Dendritic cell treated with granulocyte-macrophage colony-stimulating factor and Interleukin-4, amounts not matched to agents 40 ng/mL and 50 ng/mL, for 4 days (primary cell): ENCODE results near the gene BCR.

Source experiments
- H3K27ac Mint-ChIP-seq: one replicate; pipeline ENCODE4 v1.8.0; 2022; ENCODE audit warnings: mild to moderate bottlenecking, mixed read lengths
- H3K27me3 Mint-ChIP-seq: one replicate; pipeline ENCODE4 v1.8.0; 2022; ENCODE audit warnings: mild to moderate bottlenecking, mixed read lengths
- H3K36me3 Mint-ChIP-seq: one replicate; pipeline ENCODE4 v1.8.0; 2022; ENCODE audit warnings: low read depth, mixed read lengths
- H3K4me1 Mint-ChIP-seq: one replicate; pipeline ENCODE4 v1.8.0; 2022; ENCODE audit warnings: low read depth, mixed read lengths
- H3K4me3 Mint-ChIP-seq: one replicate; pipeline ENCODE4 v1.8.0; 2022; ENCODE audit warnings: mild to moderate bottlenecking, moderate library complexity, mixed read lengths
- H3K9me3 Mint-ChIP-seq: one replicate; pipeline ENCODE4 v1.8.0; 2022; ENCODE audit warnings: mixed read lengths
- intact Hi-C: fragments of 100-400 bp; cut with micrococcal nuclease; formaldehyde crosslinking; loops from one replicate; pipeline ENCODE4 v1.15.0; 2022

The BCR gene

DNA sequence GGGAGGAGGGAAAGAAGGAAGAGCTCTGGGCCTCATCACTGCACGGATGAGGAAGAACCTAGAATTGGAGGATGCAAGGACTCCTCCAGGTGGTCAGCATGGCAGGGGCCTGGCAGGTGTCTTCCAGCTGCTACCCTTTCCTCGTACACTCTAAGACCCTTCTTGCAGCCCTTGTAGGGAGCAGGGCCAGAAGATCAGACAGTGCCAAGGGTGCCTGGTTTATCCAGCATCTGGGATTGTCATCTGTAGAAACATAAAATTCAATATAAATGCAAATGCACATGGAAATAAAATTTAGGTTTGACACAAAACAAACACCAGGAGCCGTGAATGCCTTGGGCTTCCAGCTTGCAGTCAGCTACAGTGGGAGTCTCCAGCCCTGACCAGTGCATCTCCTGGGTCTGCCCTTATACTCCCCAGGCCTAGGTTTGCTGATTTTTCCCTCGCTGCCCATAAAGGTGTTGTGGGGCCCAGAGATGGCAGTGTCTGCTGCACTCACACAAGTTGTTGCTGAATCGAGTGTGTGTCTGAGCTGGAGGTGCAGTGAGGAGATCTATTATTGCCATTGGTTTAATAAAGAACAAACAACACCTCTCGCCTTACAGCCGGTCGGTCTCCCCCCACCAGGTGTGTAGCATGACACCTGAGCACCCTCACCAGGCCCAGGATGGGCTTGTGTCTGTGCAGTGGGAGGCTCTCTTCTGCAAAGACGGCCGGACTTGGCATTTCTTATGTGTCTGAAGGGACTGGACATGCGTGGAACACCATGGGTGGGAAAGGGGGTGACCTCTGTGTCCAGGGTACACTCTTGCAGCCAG is 87.1 kb downstream of the BCR start:
- no peaks in the 10 kb centered on the region for H3K27me3 Mint-ChIP-seq
- intact Hi-C loops: no loop called here
- H3K4me1 Mint-ChIP-seq: peaks cover 11% of the 10 kb centered on the region
- no peak overlapping the region for H3K27ac Mint-ChIP-seq
- H3K36me3 Mint-ChIP-seq: peaks cover 99% of the 10 kb centered on the region
- H3K4me3 Mint-ChIP-seq: no peak overlapping the region
- H3K9me3 Mint-ChIP-seq: no peaks in the 10 kb centered on the region

- Mint-ChIP-seq H3K27me3 (no peaks in the 10 kb centered on the region), H3K9me3 (no peaks in the 10 kb centered on the region), H3K36me3 (peaks cover 99% of the 10 kb centered on the region), H3K4me3 (no peak overlapping the region), H3K4me1 (peaks cover 5% of the 10 kb centered on the region), H3K27ac (no peak overlapping the region)
- intact Hi-C loops: no loop called here
These were observed 87.9 kb downstream of the BCR start for GRCh38 chr22:23268139-23268712.

- intact Hi-C loops: no loop called here
These were observed 88.6 kb downstream of the BCR start for GRCh38 chr22:23268877-23269276.

DNA sequence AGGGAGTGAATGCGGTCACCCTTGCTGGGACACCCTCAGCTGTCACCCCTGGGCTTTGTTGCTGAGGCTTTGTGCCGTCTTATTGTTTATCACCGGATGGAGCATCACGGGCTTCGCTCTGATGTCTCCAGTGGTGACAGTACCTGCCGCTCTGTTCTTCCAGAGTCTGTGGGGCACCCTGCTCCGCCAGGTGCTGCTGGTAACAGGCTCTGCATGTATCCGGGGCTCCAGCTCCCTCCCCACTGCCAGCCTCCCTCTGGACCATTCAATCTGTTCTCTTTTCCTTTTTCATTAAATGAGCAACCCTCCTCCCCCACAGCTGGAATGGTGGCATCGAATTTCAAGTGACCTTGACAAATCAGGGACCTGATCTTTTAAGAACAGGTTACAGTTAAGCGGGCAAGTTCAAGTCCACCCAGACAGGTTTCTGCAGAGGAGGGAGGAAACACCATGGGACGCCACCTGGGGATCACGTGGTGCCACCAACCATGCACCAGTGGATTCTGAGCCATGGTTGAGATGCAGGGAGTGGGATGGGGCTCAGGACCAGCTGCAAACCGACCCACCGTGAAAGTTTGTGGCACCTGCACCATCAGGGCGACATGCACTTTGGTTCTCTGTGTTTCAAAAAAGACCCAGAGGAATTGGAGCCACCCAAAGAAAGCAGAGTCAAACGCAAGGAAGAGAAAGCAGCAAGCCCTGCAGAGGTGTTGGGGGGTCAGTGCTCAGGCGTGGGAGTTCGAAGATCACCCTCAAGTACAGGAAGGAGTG is 89.3 kb downstream of the BCR start:
- peaks cover 9% of the 10 kb centered on the region for H3K4me1 Mint-ChIP-seq
- H3K9me3 Mint-ChIP-seq: no peaks in the 10 kb centered on the region
- intact Hi-C loops: no loop called here
- no peak overlapping the region for H3K4me3 Mint-ChIP-seq
- no peak overlapping the region for H3K27ac Mint-ChIP-seq
- peaks cover 98% of the 10 kb centered on the region for H3K36me3 Mint-ChIP-seq
- H3K27me3 Mint-ChIP-seq: no peaks in the 10 kb centered on the region

More at GRCh38 chr22:23268877-23269276, 88.6 kb downstream of the BCR start:
- H3K27me3 Mint-ChIP-seq: no peaks in the 10 kb centered on the region
- peaks cover 99% of the 10 kb centered on the region for H3K36me3 Mint-ChIP-seq
- H3K4me1 Mint-ChIP-seq: peaks cover 10% of the 10 kb centered on the region
- no peaks in the 10 kb centered on the region for H3K9me3 Mint-ChIP-seq
- no peak overlapping the region for H3K27ac Mint-ChIP-seq
- no peak overlapping the region for H3K4me3 Mint-ChIP-seq

- Mint-ChIP-seq H3K4me3 (no peak overlapping the region), H3K36me3 (peaks cover 97% of the 10 kb centered on the region), H3K9me3 (no peaks in the 10 kb centered on the region), H3K27me3 (no peaks in the 10 kb centered on the region), H3K4me1 (peaks cover 9% of the 10 kb centered on the region), H3K27ac (no peak overlapping the region)
- intact Hi-C loops: no loop called here
These were observed 90.0 kb downstream of the BCR start for GRCh38 chr22:23270212-23270733.

DNA sequence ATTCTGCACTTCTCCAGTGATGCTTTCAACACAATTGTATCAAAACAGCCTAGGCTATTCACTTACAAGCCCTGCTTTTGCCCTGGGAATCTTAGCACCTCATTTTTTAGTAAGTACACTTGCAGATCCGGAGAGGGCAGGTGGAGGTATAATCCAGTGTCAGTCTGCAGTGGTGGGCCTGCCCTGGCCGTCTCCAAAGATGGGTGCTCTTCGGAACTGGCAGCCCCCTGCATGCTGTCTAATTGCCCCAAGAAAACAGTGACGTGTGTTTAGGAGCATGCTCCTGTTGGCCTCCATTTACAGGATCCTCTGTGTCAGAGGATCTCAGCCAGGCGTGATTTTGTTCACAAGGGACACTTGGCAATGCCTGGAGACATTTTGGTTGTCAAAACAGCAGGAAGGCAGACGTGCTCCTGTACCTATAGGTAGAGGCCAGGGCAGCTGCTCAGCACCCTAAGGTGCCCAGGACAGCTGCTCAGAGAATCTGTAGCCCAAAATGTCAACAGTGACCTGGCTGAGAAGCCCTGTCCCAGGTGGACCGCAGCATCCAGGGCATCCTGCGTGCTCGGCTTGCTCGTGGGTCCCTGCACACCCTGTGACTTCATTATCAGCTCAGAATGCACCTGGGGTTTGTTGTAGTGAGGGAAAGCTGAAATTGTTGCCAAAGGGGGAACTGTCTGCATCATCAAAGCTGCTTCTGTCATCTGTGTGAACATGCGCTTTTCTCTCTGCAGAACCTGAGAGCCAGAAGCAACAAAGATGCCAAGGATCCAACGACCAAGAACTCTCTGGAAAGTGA is 90.7 kb downstream of the BCR start:
- Mint-ChIP-seq H3K4me3 (no peak overlapping the region), H3K27ac (no peak overlapping the region), H3K36me3 (peaks cover 97% of the 10 kb centered on the region), H3K27me3 (no peaks in the 10 kb centered on the region), H3K9me3 (no peaks in the 10 kb centered on the region), H3K4me1 (peaks cover 9% of the 10 kb centered on the region)
- intact Hi-C loops: no loop called here

- no peaks in the 10 kb centered on the region for H3K27me3 Mint-ChIP-seq
- no peak overlapping the region for H3K4me3 Mint-ChIP-seq
- intact Hi-C loops: no loop called here
- H3K9me3 Mint-ChIP-seq: no peaks in the 10 kb centered on the region
- H3K27ac Mint-ChIP-seq: no peak overlapping the region
- H3K36me3 Mint-ChIP-seq: peaks cover 91% of the 10 kb centered on the region
- H3K4me1 Mint-ChIP-seq: peaks cover 10% of the 10 kb centered on the region
These were observed 91.2 kb downstream of the BCR start for GRCh38 chr22:23271597-23271908.

GRCh38 chr22:23272371-23272770 is 92.1 kb downstream of the BCR start:
- intact Hi-C loops: no loop called here
- Mint-ChIP-seq H3K27me3 (no peaks in the 10 kb centered on the region), H3K4me3 (no peak overlapping the region), H3K27ac (no peak overlapping the region), H3K4me1 (peaks cover 19% of the 10 kb centered on the region), H3K36me3 (peaks cover 85% of the 10 kb centered on the region), H3K9me3 (no peaks in the 10 kb centered on the region)

GRCh38 chr22:23272834-23273233 is 92.5 kb downstream of the BCR start:
- Mint-ChIP-seq H3K27ac (no peak overlapping the region), H3K9me3 (no peaks in the 10 kb centered on the region), H3K4me3 (no peak overlapping the region), H3K36me3 (peaks cover 85% of the 10 kb centered on the region), H3K27me3 (no peaks in the 10 kb centered on the region), H3K4me1 (peaks cover 21% of the 10 kb centered on the region)
- intact Hi-C loops: no loop called here

DNA sequence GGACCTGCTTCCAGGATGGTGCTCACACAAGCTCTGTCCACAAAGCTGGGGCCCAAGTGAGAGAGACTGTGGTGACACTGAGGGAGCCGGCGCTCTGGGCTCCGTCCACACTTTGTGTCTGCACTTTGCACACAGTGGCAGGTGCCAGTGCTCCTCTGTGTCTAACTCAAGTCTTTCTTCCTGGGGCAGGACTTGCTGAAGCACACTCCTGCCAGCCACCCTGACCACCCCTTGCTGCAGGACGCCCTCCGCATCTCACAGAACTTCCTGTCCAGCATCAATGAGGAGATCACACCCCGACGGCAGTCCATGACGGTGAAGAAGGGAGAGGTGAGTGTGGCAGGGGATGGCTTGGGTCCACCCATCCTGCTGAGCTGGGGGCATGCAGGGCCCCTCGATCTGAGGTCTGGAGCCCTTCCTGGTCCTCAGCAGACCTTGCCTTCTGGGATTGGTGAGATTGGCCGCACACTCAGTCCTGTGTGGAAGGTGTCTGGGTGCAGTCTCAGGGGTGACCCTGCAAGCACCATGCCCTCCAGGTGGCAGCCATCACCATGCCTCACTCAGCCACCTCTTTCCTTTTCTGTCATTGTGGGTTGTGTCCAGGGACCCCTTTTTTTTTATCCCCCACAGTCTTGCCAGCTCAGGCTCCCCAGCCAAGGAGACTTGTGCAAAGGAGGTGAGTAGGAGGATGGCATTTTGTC is 93.3 kb downstream of the BCR start:
- Mint-ChIP-seq H3K4me1 (peaks cover 21% of the 10 kb centered on the region), H3K27ac (no peak overlapping the region), H3K4me3 (no peak overlapping the region), H3K9me3 (no peaks in the 10 kb centered on the region), H3K27me3 (no peaks in the 10 kb centered on the region), H3K36me3 (peaks cover 85% of the 10 kb centered on the region)
- intact Hi-C loops: no loop called here

DNA sequence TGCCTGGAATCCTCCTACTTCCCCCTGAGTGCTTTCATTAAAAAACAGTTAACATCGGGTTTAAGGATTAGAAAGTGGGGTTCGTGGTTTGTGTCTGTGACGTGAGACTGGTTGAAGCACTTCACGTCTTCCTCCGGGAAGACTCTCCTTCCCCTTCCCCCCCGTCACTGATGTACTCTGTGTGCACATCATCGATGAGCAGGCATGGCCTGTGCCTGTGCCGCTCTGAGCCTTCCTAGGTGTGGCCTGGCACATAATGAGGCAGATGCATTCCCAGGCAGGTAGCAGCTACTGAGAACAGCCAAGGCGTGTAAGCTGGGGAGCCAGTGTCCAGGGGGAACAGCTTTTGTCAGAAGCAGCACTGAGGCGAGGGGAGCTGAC is 93.8 kb downstream of the BCR start:
- Mint-ChIP-seq H3K4me1 (peaks cover 21% of the 10 kb centered on the region), H3K27me3 (no peaks in the 10 kb centered on the region), H3K9me3 (no peaks in the 10 kb centered on the region), H3K4me3 (no peak overlapping the region), H3K36me3 (peaks cover 85% of the 10 kb centered on the region), H3K27ac (no peak overlapping the region)
- intact Hi-C loops: no loop called here

DNA sequence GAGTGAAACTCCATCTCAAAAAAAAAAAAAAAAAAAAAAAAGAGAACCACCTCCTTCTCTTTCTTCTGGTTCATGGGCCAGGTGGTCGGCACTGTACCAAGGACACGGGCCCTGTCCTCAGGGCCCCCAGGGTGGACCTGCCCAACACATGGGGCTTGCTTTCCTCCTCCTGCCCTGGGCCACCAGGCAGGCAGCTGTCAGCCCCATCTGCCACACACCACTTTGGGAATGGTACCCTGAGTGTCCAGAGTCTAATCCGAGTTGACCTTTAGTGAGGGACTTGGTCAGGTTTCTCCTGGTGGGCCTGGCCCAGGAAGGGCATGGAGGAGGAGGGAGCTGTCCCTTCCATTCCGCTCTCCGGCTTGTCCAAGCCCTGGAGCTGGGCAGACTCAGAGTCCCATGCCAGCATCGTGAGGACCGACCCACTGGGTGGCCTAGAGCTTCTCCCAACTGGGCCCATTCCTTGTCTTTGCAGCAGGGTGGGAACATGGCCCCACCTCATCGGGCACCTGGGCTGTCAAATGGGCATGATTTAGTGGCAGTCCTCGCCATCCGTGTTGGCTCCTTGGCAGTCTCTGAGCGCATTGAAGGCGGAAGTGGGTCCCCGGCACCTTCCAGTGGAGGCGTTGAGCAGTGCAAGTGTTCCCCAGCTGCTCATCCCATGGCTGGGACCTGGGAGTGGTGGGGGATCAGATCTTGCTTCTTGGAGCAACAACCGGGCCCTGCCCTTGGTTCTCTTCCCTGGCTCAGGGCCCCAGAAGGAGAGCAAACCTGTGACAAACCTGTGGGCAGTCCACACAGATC is 94.8 kb downstream of the BCR start:
- no peak overlapping the region for H3K27ac Mint-ChIP-seq
- no peak overlapping the region for H3K4me3 Mint-ChIP-seq
- peaks cover 85% of the 10 kb centered on the region for H3K36me3 Mint-ChIP-seq
- H3K27me3 Mint-ChIP-seq: no peaks in the 10 kb centered on the region
- peaks cover 21% of the 10 kb centered on the region for H3K4me1 Mint-ChIP-seq
- intact Hi-C loops: no loop called here
- no peaks in the 10 kb centered on the region for H3K9me3 Mint-ChIP-seq

GRCh38 chr22:23275751-23276150 is 95.4 kb downstream of the BCR start:
- intact Hi-C loops: no loop called here
- Mint-ChIP-seq H3K27ac (no peak overlapping the region), H3K27me3 (no peaks in the 10 kb centered on the region), H3K9me3 (no peaks in the 10 kb centered on the region), H3K4me1 (peaks cover 21% of the 10 kb centered on the region), H3K4me3 (no peak overlapping the region), H3K36me3 (peaks cover 85% of the 10 kb centered on the region)
